Nephron progenitor cell (in vitro differentiated cells): Measurements from ENCODE around the gene SCGB2A2.

ENCODE experiments used
- DNase-seq: peaks from one replicate; pipeline ENCODE4 v3.0.0; 2021
- H3K27ac Mint-ChIP-seq: 2 replicates; pipeline ENCODE4 v1.8.0; 2021; ENCODE audit warnings: mild to moderate bottlenecking, moderate library complexity, mixed read lengths
- H3K27me3 Mint-ChIP-seq: 2 replicates; pipeline ENCODE4 v1.8.0; 2021; ENCODE audit warnings: mild to moderate bottlenecking, low read depth, mixed read lengths; ENCODE audit not compliant: poor library complexity
- H3K36me3 Mint-ChIP-seq: 2 replicates; pipeline ENCODE4 v1.8.0; 2021; ENCODE audit warnings: low read depth, mixed read lengths
- H3K4me1 Mint-ChIP-seq: 2 replicates; pipeline ENCODE4 v1.8.0; 2021; ENCODE audit warnings: mixed read lengths
- H3K4me3 Mint-ChIP-seq: 2 replicates; pipeline ENCODE4 v1.8.0; 2021; ENCODE audit warnings: mild to moderate bottlenecking, moderate library complexity, mixed read lengths
- H3K9me3 Mint-ChIP-seq: 2 replicates; pipeline ENCODE4 v1.8.0; 2021; ENCODE audit warnings: mild to moderate bottlenecking, moderate library complexity, mixed read lengths
- CTCF ChIP-seq: fragments of 200-600 bp; sonication (generic); IDR thresholded peaks from 2 replicates; pipeline ENCODE4 v1.5.0; 2021; ENCODE audit warnings: antibody characterized with exemption

SCGB2A2 gene

DNA sequence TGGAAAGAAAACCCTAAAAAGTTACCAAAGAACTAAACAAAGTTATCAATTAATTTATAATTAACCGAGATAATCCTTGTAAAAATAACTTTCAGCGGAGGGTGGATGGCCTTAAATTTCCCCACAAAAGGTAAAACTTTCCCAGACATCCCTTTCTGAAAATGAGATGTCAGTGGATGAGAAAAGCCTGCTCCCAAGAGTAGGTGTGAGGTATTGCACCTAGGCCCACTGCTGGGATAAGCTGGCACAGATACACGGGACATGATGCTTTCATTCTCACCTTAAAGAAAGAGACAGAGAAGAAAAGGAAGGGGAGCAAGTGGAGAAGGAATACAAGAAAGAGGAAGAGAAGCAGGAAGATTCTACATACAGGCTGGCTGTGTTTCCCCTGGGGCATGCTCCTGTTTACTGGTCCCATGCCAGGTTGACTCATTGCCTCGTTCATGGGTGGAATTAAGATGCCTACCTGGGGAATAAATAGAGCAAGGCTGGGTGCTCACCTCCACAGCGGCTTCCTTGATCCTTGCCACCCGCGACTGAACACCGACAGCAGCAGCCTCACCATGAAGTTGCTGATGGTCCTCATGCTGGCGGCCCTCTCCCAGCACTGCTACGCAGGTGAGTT is at the start of gene SCGB2A2:
Gene SCGB2A2, plus strand, starts transcription at position 505 of the 625 bp plus-strand sequence. Its CDS starts 59 bp downstream, at position 564.
- no peak for TF ChIP-seq CTCF
- Mint-ChIP-seq H3K27ac (no peak within 1 kb of the TSS), H3K9me3 (no peaks in the 10 kb centered on the region), H3K4me3 (no peak within 1 kb of the TSS), H3K36me3 (no peaks in the 10 kb centered on the region), H3K27me3 (peaks cover 29% of the 10 kb centered on the region), H3K4me1 (no peaks in the 10 kb centered on the region)
- DNase-seq = no peak

- Mint-ChIP-seq H3K36me3 (no peaks in the 10 kb centered on the region), H3K27me3 (peaks cover 17% of the 10 kb centered on the region), H3K4me1 (peaks cover 6% of the 10 kb centered on the region), H3K4me3 (no peak overlapping the region), H3K9me3 (peaks cover 30% of the 10 kb centered on the region), H3K27ac (no peak overlapping the region)
- TF ChIP-seq CTCF = no peak
- DNase-seq = no peak
These were observed 48.5 kb upstream of the SCGB2A2 start for GRCh38 chr11:62221498-62221897.

DNA sequence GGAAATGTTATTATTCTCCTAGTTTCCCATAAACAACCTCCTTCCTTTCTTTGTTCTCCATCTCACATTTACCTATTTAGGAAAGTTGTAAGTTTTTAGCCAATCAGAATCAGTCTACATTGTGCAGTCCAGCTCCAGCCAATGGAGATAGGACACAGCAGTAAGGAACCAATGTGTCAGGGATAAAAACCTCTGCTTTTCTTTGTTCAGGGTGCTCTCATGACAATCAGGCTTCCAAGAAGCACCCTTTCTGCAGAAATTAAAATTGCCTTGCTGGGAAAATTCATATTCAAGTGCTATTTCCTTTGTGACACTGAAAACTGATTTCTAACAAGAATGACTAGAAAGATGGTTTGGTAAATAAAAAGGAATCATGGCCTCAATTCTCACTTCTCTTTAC is 46.9 kb upstream of the SCGB2A2 start:
- peaks cover 6% of the 10 kb centered on the region for H3K27me3 Mint-ChIP-seq
- no peaks in the 10 kb centered on the region for H3K36me3 Mint-ChIP-seq
- no peak overlapping the region for H3K4me3 Mint-ChIP-seq
- DNase-seq = no peak
- no peak for TF ChIP-seq CTCF
- H3K27ac Mint-ChIP-seq = no peak overlapping the region
- H3K4me1 Mint-ChIP-seq = peaks cover 6% of the 10 kb centered on the region
- H3K9me3 Mint-ChIP-seq = peaks cover 30% of the 10 kb centered on the region

GRCh38 chr11:62233730-62234129 is 36.2 kb upstream of the SCGB2A2 start:
- DNase-seq = no peak
- no peak for TF ChIP-seq CTCF
- Mint-ChIP-seq H3K36me3 (no peaks in the 10 kb centered on the region), H3K27me3 (peaks cover 45% of the 10 kb centered on the region), H3K4me1 (no peaks in the 10 kb centered on the region), H3K4me3 (no peak overlapping the region), H3K27ac (no peak overlapping the region), H3K9me3 (no peaks in the 10 kb centered on the region)

DNA sequence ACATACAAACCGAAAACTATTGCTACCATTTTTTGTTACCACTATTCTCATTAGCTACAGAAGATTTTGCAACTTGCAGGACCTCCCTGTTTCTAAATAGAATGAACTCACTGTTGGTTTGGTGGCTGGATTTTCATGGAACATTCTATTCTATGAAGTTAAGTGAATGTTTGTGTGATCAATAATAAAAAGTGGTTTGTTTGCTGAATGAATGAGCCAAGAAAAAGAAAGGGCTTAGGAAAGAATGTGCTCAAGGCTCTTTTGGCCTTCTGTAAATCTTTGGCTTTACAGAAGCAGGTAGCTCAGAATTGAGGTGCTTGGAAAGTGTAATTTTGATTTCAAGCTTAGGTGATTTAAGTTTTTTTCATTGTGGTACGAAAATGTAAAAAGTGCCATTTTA is 33.8 kb upstream of the SCGB2A2 start:
- H3K9me3 Mint-ChIP-seq = no peaks in the 10 kb centered on the region
- no peaks in the 10 kb centered on the region for H3K4me1 Mint-ChIP-seq
- DNase-seq = no peak
- TF ChIP-seq CTCF = no peak
- H3K36me3 Mint-ChIP-seq = no peaks in the 10 kb centered on the region
- no peak overlapping the region for H3K27ac Mint-ChIP-seq
- no peak overlapping the region for H3K4me3 Mint-ChIP-seq
- H3K27me3 Mint-ChIP-seq = peaks cover 41% of the 10 kb centered on the region

DNA sequence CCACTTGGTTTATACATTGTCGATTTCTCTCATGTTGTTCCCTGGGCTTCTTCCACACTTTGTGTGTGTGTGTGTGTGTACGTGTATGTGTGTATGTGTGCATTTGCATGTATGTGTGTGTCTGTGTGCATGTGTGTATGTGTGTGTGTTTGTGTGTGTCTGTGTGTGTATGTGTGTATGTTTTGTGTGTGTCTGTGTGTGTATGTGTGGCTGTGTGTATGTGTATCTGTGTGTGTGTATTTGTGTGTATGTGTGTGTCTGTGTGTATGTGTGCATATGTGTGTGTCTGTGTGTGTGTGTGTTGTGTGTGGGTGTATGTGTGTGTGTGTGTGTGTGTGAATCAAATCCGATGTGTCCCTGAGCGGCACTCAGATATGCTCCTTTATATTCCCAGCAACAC is 32.5 kb upstream of the SCGB2A2 start:
- no peak for TF ChIP-seq CTCF
- Mint-ChIP-seq H3K27ac (no peak overlapping the region), H3K27me3 (peaks cover 39% of the 10 kb centered on the region), H3K36me3 (no peaks in the 10 kb centered on the region), H3K4me3 (no peak overlapping the region), H3K4me1 (peaks cover 6% of the 10 kb centered on the region), H3K9me3 (no peaks in the 10 kb centered on the region)
- no peak for DNase-seq
